Stimulated activated CD8-positive, alpha-beta memory T cell treated with anti-CD3 and anti-CD28 coated beads, Interleukin-12 subunit alpha, Interleukin-12 subunit beta, amount 100 ng/mL, for 24 hours (primary cell): ENCODE measurements around the gene ZGPAT.

ENCODE experiments used
- DNase-seq: peaks from one replicate; pipeline ENCODE4 v3.0.0-alpha.2; 2020; ENCODE audit errors: extremely low read depth

The ZGPAT gene

DNA sequence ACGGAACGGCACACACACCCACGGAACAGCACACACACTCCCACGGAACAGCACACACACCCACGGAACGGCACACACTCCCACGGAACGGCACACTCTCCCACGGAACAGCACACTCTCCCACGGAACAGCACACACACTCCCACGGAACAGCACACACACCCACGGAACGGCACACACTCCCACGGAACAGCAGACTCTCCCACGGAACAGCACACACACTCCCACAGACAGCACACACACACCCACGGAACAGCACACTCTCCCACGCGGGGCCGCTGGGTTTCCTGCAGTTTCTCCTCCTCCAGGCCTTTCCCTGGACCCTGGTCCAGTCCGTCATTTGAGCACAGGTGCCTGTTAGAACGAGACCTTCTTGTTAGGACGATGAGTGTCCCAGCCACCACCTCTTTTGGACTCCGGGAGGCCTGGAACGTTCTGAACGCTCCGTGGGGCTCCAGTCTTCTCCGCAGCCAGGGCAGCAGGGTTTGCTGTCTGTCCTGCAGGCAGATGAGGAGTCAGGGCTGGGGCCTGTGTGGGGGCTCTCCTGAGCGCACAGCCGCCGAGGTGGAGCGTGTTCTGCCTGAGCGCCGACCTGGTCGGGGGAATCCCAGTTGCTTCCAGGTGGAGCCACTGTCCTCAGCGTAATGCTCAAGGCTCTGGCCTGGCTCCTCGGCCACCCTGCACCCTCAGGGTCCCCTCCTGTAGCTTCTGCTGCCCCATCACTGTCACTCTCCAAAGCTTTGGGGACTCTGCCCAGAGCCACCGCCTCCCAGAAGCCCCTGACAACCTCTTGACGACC is 29.0 kb upstream of the ZGPAT start:
- DNase-seq: no peak

DNA sequence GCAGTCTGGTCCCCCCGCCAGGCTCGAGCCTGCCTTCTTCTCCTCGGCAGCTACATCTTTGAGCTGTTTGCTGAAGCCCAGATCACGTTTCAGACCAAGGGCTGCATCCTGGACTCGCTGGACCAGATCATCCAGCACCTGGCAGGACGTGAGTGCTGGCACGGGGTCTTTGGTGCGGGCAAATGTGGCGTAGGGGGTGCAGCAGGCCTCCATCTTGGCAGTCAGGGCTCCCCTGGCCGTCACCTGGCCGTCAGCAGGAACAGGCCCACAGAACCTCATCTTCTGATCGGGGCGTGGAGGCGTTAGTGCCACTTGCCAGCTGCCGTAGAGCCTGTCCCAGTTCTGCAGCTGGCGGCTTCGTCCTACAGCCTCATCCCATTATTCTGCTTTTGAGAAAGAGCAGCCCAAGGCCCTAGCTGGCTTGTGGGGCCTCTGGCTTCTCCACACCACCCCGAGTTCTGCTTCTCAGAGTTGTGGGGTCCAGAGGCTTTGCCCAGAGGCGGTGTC is 28.0 kb upstream of the ZGPAT start:
- DNase-seq: no peak

DNA sequence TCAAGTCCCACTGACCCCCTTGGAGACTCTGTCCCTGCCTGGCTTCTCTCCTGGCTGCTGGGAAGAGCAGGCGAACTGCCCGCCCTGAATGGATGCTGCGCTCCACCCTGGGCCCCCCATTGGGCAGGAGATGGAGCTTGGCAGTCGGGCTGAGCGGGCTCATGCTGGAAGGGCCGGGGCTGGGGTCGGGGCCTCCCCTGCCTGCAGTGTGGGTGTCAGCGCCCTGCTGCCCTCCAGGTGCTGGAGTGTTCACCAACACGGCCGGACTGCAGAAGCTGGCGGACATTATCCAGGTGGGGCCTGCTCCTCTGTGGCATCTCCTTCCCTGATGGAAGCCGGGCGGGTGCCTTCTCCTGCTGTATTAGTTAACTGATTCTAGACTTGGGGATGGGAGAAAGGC is 27.4 kb upstream of the ZGPAT start:
- DNase-seq: no peak

DNA sequence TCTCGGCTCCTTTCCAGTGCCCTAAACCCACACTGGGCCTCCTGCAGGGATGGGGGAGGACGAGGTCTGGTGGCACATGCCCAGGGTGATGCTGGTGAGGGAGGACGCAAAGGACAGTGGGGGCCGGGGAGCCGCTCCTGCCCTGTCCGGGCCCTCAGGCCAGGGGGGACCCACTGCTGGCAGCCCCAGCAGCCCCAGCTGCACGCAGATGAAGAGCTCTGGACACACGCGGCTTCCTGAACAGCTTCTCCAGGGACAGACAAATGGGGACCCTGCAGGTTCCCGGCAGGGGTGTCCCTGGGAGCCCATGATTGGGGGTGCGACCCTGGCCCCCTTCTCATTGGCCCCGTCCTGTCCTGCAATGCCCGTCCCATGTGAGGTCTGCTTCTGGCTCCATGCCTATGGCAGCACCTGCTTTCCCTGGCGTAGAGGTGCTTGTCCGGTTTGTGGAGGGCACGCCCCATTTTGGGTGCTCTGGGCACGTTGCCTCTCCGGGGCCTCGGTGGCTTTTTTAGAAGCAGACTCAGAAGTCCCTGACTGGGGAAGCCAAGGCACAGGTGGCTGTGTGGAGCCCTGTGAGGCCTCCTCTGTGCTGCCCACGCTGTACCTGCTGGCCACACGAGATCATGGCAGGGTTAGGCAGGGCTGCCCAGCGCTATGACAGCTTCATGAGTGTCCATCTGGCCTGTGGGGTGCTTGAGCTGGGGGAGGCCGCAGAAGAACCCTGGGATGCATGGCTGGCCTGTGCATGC is 26.8 kb upstream of the ZGPAT start:
- no peak for DNase-seq

DNA sequence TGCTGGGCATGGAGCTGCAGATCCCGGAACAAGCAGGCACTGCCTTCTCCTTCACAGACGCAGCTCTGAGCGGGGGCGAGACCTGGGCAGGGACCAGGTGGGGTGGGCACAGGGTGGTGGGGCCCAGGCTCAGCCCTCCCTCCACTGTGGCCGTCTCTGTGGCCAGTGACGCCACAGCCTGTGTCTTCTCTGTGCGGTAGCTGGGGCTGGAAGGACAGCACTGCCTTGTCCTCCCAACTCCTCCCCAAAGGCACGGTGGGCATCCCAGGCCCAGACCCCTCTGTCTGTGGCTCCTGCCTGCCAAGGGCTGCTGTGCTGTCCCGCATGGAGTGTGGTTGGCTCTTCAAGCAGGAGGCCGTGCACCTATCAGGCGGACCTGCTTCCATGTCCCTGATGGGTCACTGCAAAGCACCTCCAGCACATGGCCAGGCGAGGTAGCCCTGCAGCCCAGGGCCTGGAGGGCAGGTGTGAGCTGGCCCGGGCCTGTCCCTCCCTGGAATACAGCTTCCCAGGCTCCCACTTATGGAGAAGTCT is 26.2 kb upstream of the ZGPAT start:
- DNase-seq: no peak

DNA sequence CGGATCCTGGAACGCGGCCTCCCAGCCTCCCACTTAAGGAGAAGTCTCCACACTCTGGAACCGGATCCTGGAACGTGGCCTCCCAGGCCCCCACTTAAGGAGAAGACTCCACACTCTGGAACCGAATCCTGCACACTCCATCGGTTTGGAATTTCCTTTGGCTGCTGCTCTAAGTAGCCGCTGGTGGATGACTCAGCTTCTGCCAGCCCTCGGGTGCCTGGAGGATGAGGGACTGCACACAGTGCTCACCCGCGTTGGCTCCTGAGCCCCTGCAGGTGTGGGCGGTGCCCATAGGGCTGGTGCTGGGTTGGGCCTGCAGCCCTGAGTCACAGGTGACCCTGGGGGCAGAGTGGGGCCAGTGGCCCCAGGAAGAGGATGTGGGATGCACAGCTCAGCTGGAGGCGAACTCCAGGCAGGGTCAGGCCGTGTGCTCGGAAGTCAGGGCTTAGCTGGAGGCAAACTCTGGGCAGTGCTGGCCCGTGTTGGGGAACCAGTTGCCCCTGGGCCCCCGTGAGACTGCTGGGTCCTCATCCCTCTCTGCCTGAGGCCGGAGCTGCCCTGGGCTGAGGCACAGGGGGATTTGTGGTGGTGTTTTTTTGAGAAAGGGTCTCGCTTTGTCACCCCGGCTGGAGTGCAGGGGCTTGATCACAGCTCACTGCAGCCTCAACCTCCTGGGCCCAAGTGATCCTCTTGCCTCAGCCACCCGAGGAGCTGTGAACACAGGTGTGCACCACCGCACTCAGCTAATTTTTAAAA is 25.3 kb upstream of the ZGPAT start:
- no peak for DNase-seq

DNA sequence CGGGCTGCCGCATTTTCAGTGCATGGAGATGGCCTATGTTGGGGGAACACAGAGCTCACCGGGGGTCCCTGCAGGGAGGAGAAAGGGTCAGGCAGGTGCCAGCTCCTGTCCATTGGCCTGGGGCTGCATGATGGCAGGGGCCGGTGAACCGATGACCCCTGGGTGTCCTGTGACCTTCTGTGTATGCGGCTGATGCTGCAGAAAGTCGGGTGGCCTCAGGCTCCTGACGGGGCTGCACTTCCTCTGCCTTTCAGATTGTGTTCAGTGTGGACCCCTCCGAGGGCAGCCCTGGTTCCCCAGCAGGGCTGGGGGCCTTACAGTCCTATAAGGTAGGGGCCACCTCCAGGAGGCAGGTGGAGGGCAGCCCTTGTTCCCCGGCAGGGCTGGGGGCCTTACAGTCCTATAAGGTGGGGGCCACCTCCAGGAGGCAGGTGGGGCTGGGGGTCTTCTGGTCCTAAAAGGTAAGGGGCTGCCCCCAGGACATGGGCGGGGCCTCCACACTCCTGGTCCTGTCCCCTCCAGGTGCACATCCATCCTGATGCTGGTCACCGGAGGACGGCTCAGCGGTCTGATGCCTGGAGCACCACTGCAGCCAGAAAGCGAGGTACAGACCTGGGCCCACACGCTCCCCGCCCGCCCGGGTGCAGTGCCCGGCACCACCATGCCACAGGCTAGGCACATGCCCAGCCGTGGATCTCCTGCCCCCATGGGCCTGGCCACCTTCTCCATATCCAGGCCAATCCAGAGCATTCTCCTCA is 22.4 kb upstream of the ZGPAT start:
- no peak for DNase-seq

DNA sequence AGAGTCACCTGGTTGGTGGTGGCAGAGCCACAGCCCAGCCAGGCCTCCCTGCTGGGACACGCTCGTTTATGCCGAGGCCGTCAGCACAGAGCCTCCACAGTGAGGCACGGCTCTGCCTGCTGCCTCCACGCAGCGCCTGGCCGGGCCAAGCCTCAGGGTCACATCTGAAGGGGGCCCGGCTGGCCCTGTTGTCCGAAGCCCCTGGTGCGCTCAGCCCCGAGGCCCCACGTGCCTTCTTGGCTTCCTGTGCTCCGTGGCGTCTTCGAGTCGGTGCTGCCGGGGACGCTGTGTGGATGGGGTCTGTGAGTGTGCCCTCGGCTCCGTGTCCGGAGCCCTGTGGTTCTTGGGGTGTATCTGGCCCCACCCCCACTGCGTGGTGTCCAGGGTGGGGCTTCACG is 21.7 kb upstream of the ZGPAT start:
- DNase-seq: no peak

DNA sequence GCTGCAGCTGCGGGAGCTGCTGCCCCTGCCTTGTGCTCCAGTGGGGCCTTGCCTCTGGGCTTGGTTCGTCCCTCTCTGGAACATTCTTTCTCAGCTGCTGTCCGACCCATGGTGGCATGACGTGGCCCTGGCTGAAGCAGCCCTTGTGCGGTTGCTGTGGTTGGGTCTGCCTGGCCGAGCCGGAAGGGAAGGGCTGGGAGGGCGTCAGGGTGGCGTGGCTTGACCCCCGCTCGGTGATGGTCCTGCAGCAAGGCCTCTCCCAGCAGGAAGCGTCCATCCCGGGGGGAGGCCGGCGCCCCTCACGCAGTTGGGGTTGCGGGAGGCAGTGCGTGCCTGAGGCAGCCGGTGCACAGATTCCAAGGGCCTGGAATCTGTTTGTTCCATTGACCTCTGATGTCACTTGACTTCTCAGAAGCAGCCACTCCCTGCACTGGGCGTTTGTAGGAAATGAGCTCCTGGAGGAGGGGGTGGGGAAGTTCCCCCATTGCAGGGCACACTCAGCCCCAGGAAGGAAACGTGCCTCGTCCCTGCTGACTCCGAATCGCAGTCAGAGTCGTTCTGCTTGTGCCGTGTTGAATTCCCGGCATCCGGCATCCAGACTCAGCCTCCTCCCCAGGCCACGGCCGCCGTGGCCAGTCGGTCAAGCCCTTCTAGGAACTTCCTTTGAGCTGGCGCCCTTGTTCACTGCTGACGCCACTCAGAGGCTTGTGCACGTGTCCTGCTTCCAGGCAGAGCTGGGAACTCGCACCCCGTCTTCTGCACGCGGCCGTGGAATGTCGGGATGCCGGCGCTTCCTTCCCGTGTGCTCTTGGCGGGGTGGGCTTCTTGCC is 21.1 kb upstream of the ZGPAT start:
- DNase-seq: no peak

DNA sequence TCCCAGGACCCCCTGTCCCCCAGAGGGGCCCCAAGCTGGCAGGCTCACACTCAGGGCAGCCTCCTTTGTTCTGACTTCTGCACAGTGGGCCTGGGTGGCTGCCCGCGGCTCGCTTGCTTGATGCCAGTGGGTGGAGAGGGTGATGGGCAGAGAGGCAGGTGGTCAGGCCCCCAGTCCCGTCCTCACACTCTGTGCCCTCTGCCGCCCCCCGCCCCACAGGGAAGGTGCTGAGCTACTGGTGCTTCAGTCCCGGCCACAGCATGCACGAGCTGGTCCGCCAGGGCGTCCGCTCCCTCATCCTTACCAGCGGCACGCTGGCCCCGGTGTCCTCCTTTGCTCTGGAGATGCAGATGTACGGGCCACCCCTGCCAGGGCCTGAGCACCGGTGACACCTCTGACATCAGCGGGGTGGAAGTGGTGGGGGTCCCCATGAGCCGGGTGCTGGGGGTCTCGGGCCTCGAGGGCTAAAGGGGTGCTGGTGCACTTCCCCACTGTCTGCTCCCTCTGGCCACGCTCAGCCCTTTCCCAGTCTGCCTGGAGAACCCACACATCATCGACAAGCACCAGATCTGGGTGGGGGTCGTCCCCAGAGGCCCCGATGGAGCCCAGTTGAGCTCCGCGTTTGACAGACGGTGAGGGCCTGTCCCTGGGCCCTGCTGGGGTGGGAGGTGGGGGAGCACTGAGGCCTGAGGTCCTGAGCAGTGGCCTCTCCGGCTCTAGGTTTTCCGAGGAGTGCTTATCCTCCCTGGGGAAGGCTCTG is 20.2 kb upstream of the ZGPAT start:
- DNase-seq: no peak

DNA sequence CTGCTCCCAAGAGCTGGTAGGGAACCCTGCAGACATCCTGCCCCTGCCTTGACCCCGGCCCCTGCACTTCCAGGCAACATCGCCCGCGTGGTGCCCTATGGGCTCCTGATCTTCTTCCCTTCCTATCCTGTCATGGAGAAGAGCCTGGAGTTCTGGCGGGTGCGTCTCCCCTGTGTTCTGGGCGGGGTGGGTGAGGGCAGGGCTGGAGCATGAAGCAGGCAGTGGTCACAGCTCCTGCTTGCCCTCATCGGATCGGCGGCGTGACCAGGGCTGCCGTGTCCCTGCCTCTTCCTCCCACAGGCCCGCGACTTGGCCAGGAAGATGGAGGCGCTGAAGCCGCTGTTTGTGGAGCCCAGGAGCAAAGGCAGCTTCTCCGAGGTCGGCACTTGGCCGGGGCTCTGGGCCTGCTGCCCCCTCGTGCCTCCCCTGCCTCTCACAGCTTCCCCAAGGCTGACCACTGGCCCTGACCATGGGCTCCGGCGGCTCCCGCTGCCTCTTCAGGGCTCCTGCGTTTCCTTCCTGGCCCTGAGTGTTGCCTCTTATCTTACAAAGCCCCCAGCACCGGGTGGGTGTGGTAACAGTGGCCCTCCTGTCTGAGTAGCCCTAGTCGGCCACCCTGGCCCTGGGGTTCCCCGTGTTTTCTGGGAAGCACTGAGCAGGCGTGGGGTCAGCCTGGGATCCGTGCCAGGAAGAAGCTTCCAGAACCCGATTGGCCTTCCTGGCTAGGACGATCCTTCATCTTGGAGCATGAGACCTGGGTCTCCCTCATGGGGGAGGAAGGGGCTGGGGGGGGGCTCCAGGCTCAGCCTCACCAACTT is 19.4 kb upstream of the ZGPAT start:
- no peak for DNase-seq

DNA sequence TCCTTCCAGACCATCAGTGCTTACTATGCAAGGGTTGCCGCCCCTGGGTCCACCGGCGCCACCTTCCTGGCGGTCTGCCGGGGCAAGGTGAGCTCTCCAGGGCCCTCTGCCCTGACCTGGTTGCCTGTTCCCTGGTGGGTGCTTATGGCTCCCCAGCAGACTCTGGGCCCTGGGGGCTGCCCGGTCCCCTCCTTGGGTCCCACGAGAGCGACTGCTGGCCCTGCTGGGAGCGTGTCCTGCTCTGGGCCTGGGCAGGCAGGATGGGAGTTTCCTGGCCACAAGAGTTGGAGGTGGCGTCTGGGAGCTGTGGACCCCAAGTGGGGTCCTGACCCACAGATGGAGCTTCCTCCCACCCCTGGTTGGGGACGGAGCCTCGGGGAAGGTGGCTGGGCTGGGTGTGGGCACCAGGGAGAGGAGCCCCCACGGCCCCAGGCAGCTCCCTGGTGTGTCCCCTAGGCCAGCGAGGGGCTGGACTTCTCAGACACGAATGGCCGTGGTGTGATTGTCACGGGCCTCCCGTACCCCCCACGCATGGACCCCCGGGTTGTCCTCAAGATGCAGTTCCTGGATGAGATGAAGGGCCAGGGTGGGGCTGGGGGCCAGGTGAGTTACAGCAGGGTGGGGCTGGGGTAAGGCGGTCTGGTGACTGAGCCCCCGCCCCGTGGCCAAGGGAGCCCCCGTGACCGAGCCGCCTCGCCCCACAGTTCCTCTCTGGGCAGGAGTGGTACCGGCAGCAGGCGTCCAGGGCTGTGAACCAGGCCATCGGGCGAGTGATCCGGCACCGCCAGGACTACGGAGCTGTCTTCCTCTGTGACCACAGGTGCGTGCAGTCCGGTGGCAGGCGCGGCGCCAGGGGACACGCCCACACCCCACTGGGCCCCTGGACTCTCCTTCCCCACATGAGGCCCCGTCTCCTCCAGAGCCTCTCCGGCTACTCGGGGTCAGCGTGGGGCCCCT is 18.5 kb upstream of the ZGPAT start:
- DNase-seq: no peak

DNA sequence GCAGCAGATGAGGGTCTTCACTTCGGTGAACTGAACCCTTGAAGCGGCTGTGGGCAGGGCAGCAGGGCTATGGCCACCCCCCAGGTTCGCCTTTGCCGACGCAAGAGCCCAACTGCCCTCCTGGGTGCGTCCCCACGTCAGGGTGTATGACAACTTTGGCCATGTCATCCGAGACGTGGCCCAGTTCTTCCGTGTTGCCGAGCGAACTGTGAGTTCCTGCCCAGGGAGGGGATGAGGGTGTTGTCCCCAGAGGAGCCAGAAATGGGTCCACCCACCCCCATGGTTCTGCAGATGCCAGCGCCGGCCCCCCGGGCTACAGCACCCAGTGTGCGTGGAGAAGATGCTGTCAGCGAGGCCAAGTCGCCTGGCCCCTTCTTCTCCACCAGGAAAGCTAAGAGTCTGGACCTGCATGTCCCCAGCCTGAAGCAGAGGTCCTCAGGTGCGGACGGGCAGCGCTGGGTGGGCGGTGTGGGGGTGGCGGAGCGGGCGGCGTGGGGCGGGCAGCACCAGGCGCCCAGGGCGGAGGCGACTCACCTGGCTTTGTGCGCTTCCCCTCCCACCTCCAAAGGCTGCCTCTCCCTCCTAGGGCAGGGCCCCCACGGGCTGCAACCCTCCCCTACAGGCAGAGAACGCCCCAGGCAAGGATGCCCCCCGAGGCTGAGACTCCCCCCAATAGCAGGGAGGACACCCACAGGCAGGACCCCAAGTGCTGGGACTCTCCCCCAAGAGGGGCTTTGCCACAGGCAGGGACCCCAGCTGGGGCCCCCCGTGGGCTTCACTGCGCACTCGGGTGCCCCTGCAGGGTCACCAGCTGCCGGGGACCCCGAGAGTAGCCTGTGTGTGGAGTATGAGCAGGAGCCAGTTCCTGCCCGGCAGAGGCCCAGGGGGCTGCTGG is 17.6 kb upstream of the ZGPAT start:
- no peak for DNase-seq

DNA sequence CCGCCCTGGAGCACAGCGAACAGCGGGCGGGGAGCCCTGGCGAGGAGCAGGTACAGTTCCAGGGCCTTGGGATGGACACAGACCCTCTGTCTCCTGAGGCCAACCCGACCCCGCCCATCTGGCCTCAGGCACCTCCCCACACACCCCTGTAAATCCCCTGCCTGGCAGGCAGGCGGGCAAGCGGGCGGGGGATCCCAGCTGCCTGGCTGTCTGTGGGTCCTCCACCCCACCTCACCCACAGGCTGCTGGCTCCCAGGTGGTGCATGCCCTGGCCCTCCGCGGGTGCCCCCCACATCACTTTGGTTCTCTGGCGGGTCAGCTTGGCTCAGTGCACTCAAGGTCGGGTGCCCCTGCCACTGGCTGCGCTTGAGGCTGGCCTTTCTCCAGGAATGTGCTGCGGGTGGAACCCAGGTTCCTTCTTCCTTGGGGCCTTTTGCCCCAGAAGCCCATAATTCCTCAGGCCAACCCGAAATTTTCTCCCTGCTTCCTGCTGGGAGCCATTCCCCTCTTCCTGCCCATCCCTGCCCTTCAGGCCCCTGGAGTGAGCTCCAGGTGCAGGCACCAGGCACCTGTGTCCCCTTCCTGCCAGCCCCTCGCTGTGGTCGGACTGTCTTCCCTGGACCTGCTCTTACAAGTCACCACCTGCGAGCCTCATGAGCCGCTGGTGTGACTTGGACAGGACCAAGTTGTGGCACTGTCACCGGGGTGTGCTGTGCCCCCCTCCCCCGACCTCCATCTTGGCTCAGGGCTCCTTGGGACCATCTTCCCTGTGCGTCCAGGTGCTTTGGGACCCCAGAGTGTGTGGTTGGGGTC is 16.7 kb upstream of the ZGPAT start:
- no peak for DNase-seq

DNA sequence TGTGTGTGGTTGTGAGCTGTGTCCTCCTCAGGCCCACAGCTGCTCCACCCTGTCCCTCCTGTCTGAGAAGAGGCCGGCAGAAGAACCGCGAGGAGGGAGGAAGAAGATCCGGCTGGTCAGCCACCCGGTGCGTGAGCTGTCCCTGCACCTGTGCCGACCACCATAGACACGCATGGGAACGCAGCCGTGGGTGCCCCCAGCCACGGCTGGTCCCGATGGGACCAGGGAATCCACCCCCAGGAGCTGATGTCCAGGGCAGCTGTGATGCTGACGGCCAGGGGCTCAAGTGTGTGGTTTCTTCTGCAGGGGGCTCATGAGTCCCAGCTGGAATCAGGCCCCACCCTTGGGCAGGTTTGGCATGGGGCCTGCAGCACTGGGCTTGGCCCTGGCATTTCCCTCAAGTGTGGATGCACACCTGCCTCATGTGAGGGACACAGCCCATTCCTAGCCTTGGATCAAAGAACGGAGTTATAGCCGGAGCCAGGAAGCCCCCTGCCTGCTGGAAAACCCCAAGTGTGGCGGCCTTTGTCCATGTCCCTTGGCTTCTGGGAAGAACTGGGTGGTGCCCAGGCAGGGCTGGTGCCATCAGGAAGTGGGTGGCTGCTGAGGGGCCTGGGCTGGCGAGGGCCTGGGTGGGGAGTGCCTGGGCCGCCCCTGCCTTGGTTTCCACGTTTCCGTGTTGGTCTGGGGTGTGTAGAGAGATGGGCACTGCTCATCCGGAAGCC is 16.0 kb upstream of the ZGPAT start:
- no peak for DNase-seq
